ENCODE measurements around the gene ACRBP.
A peak's percentile ranks its signal among the peaks of the same experiment; 100 is the strongest.
"Not testable (repeated sequence)": the region's sequence is repeated elsewhere in the genome, so short reads cannot be mapped to it uniquely, and the experiment has no call there.

Gene ACRBP

DNA sequence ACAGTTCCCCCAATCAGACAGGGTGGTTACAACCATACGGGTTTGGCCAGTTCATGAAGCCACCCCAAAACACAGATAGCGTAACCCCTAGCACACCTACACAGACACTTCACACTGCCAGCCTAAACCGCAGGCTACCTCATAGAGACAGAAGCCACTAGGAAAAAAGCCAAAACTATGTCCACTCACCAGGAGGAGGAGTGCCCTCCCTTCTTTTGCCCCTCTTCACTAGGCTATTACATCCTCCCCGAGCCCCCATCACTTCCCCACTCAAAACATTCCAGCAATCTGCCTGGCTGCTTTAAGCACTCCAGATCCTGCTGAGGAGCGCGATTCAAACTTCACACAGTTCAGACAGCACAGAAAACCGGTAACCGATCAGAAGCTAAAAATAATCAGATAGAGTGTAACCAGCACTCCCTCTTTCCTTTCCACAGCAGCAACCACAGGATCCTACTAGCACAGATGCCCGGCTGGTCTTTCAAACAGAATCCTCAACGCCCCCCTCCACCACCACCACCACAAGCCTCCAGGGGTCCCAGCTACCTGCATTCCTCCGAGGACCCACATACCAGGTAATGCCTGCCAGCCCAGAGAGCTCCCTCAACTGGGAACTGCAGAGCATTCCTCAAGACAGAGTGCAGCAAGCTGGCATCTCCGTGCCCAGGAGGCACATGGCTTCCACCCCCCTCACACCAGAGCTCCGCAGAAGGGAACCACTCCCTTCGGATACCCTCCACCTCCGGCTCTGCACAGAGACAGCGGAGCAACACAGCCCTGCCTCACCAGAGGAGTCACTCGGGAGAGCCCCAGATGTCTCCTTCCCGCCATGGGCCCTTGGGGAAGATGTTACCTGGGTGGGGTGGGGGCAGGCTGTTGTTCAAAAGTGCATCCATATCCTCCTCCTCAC, 41.6 kb downstream of the ACRBP start:
- TF ChIP-seq, protein P1, sequence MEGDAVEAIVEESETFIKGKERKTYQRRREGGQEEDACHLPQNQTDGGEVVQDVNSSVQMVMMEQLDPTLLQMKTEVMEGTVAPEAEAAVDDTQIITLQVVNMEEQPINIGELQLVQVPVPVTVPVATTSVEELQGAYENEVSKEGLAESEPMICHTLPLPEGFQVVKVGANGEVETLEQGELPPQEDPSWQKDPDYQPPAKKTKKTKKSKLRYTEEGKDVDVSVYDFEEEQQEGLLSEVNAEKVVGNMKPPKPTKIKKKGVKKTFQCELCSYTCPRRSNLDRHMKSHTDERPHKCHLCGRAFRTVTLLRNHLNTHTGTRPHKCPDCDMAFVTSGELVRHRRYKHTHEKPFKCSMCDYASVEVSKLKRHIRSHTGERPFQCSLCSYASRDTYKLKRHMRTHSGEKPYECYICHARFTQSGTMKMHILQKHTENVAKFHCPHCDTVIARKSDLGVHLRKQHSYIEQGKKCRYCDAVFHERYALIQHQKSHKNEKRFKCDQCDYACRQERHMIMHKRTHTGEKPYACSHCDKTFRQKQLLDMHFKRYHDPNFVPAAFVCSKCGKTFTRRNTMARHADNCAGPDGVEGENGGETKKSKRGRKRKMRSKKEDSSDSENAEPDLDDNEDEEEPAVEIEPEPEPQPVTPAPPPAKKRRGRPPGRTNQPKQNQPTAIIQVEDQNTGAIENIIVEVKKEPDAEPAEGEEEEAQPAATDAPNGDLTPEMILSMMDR (IDR thresholded peaks at IDR 0.05; ENCODE audit: control insufficient read depth, insufficient read depth, low read depth, low read length, missing control alignments), result no peak
- no peak for DNase-seq (ENCODE audit: low read depth)
- H3K4me3 ChIP-seq (ENCODE audit: control insufficient read depth, low read depth, low read length), result peak overlapping the region; percentile 78

GRCh38 chr12:6604259-6605029, 42.8 kb downstream of the ACRBP start:
- TF ChIP-seq, protein P1 (IDR thresholded peaks at IDR 0.05; ENCODE audit: control insufficient read depth, insufficient read depth, low read depth, low read length, missing control alignments), result no peak
- peak overlapping the region; percentile 78 for H3K4me3 ChIP-seq (ENCODE audit: control insufficient read depth, low read depth, low read length)
- no peak for DNase-seq (ENCODE audit: low read depth)

GRCh38 chr12:6603095-6603567, 44.1 kb downstream of the ACRBP start:
- TF ChIP-seq, protein P1 (IDR thresholded peaks at IDR 0.05; ENCODE audit: control insufficient read depth, insufficient read depth, low read depth, low read length, missing control alignments), result no peak
- H3K4me3 ChIP-seq (ENCODE audit: control insufficient read depth, low read depth, low read length), result peak overlapping the region; percentile 14

DNA sequence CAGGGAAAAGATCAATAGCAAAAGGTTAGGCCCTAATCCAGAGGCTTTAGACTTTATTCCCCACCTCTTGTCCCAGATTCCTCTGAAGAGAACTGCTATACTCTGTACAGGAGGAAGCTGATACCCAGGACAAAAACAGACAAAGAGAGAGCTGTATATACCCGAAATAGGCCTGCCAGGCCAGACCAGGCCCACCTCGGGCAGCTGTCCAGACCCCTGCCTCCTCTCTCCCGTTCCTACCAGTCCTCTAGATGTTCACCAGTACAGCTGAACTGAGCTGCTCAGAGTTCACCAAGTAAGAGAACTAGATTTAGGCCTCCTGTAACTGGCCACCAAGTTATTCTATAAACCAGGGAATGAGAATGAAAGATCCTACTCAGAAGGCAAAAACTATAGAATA, 44.7 kb downstream of the ACRBP start:
- no peak for DNase-seq (ENCODE audit: low read depth)
- TF ChIP-seq, protein P1 (IDR thresholded peaks at IDR 0.05; ENCODE audit: control insufficient read depth, insufficient read depth, low read depth, low read length, missing control alignments), result no peak
- no peak overlapping the region for H3K4me3 ChIP-seq (ENCODE audit: control insufficient read depth, low read depth, low read length)

More at GRCh38 chr12:6603095-6603567, 44.1 kb downstream of the ACRBP start:
- no peak for DNase-seq (ENCODE audit: low read depth)

- not testable (repeated sequence) for H3K4me3 ChIP-seq (ENCODE audit: control insufficient read depth, low read depth, low read length); DNase-seq (ENCODE audit: low read depth)
Observed at GRCh38 chr12:6595673-6596072, 51.6 kb downstream of the ACRBP start.

GRCh38 chr12:6592087-6592486, 55.1 kb downstream of the ACRBP start:
- H3K4me3 ChIP-seq (ENCODE audit: control insufficient read depth, low read depth, low read length), result no peak overlapping the region
- DNase-seq (ENCODE audit: low read depth), result no peak
- TF ChIP-seq, protein P1 (IDR thresholded peaks at IDR 0.05; ENCODE audit: control insufficient read depth, insufficient read depth, low read depth, low read length, missing control alignments), result no peak
